Measurements from ENCODE around the gene SPDYE1.
"Not testable (repeated sequence)": the region's sequence is repeated elsewhere in the genome, so short reads cannot be mapped to it uniquely, and the experiment has no call there.

The SPDYE1 gene, protein sequence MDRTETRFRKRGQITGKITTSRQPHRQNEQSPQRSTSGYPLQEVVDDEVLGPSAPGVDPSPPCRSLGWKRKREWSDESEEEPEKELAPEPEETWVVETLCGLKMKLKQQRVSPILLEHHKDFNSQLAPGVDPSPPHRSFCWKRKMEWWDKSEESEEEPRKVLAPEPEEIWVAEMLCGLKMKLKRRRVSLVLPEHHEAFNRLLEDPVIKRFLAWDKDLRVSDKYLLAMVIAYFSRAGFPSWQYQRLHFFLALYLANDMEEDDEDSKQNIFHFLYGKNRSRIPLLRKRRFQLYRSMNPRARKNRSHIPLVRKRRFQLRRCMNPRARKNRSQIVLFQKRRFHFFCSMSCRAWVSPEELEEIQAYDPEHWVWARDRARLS

DNA sequence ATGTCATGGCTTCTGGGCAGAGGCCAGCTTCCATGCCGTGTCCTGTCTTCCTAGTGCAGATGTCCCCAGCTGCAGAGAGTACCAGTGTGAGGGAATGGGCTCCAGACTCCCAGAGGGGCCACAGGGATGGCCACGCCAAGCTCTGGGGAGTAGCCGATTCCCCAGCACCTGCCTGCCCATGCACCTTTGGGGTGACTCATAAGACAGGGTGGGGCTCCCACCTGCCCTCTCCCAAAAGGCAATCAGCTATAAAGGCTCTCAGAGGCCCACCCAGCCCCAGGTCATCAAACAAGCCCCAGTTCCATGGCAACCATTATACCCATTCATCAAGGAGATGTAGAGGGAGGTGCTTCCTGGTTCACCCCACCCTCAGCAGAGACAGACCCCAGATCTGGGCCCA, at the start of gene SPDYE1:
Gene SPDYE1, plus strand, starts transcription at position 366 of the 400 bp plus-strand sequence. CDS start 2,053 bp downstream, outside the sequence.
- DNase-seq (ENCODE audit: low read depth); H3K4me3 ChIP-seq (ENCODE audit: low read length): not testable (repeated sequence)

- no peak overlapping the region for H3K4me3 ChIP-seq (ENCODE audit: low read length)
- no peak for DNase-seq (ENCODE audit: low read depth)
- no peak for TF ChIP-seq CTCF (IDR thresholded peaks at IDR 0.05; ENCODE audit: insufficient read depth, low read depth, low read length, missing control alignments)
Observed at GRCh38 chr7:43952028-43952427, 45.7 kb upstream of the SPDYE1 start.

GRCh38 chr7:43953071-43953470, 44.6 kb upstream of the SPDYE1 start:
- no peak for TF ChIP-seq CTCF (IDR thresholded peaks at IDR 0.05; ENCODE audit: insufficient read depth, low read depth, low read length, missing control alignments)
- no peak overlapping the region for H3K4me3 ChIP-seq (ENCODE audit: low read length)
- DNase-seq (ENCODE audit: low read depth), result no peak

- H3K4me3 ChIP-seq (ENCODE audit: low read length), result no peak overlapping the region
- peak; percentile 68 for TF ChIP-seq CTCF (IDR thresholded peaks at IDR 0.05; ENCODE audit: insufficient read depth, low read depth, low read length, missing control alignments)
- DNase-seq (ENCODE audit: low read depth), result peak; percentile 62
Observed at GRCh38 chr7:43954524-43955228, 43.0 kb upstream of the SPDYE1 start.

DNA sequence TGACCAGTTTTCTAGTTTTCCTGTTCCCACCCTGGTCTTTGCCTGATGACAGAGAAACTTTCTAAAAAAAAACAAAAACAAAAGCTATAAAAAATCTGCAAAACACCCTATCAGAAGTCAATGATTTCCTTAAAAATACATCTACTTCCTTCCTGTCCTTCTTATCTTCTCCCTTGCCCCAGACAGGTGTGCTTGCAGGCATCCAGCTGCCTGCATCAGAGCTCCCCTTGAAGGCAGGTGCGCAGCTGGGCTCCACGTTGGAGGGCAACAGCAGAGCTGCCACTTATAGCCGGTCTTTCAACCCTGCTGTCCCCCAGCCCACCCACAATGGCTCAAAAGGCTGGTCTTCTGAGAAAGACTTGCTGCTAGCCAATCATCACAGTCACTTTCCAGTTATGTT, 41.7 kb upstream of the SPDYE1 start:
- no peak for TF ChIP-seq CTCF (IDR thresholded peaks at IDR 0.05; ENCODE audit: insufficient read depth, low read depth, low read length, missing control alignments)
- no peak for DNase-seq (ENCODE audit: low read depth)
- no peak overlapping the region for H3K4me3 ChIP-seq (ENCODE audit: low read length)

DNA sequence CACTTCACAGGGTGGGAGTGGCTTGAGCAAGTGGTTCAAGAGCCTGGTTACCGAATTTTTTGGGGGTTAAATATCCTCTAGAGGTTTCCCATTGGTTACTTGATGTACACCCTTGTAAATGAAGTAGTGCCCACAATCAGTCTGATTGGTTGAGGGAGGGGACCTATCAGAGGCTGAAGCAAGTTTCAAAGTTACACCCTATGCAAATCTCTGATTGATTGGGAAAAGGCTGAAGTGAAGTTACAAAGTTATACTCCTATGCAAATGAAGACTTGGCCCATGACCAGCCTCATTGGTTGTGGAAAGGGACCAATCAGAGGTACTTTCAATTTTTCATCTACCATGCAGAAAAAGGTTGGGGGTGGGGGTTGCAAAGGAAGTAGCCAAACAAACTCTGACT, 36.8 kb upstream of the SPDYE1 start:
- TF ChIP-seq CTCF (IDR thresholded peaks at IDR 0.05; ENCODE audit: insufficient read depth, low read depth, low read length, missing control alignments), result no peak
- no peak for DNase-seq (ENCODE audit: low read depth)
- no peak overlapping the region for H3K4me3 ChIP-seq (ENCODE audit: low read length)

DNA sequence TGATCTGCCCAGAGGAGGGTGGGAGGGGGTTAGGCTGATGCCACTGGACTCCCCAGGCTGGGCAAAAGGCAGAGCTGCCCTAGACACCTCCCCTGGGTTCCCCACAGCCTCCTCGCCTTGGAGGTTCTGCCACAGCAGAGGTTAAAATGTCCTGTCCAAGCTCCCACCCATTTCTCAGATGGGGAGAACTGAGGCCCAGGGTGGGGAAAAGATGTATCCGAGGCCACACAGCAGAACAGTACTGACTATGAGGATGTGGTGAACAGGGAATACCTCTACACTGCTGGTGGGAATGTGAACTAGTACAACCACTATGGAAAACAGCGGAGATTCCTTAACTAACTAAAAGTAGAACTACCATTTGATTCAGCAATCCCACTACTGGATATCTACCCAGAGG, 31.3 kb upstream of the SPDYE1 start:
- not testable (repeated sequence) for H3K4me3 ChIP-seq (ENCODE audit: low read length); DNase-seq (ENCODE audit: low read depth)

DNA sequence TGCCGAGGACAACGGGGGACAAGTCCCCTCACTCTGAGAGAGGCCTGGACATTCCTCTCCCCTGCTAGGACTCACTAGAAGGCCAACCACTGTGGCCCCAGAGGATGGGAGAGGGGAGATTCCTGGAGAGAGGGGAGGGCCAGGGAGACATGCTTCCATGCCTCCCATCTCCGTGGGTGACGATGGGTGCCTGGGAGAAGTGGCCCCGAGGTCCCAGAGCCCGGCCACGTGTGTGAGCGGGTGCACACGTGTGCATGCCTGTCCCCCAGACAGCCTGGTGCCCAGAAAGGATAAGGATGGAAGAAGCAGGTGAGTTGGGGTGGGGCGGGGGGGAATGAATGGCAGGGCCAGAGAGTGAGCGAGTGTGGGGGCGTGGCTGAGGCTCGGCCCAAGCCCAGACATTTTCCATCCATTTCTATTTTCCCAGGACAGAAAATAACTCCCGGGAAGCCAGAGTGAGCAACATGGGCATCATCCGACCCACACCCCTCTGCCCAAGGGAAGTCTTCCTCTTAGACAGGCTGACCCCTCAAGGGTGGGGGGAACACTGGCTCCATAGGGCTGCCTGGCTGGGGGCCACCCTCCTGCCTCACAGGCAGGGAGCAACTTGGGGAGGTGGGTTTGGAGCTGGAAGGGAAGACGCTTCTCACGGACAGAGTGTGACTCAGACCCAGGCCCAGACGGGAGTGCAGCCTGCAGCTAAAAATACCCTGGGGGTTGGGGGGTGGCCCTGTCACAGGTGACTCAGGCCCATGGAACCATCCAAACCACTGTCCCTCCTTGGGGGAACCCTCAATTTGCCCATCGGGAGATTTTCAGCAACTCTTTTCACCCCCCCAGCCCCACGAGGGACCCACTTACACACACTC, 29.3 kb upstream of the SPDYE1 start:
- not testable (repeated sequence) for DNase-seq (ENCODE audit: low read depth); H3K4me3 ChIP-seq (ENCODE audit: low read length)

GRCh38 chr7:43969586-43969985, 28.1 kb upstream of the SPDYE1 start:
- not testable (repeated sequence) for DNase-seq (ENCODE audit: low read depth); H3K4me3 ChIP-seq (ENCODE audit: low read length)

DNA sequence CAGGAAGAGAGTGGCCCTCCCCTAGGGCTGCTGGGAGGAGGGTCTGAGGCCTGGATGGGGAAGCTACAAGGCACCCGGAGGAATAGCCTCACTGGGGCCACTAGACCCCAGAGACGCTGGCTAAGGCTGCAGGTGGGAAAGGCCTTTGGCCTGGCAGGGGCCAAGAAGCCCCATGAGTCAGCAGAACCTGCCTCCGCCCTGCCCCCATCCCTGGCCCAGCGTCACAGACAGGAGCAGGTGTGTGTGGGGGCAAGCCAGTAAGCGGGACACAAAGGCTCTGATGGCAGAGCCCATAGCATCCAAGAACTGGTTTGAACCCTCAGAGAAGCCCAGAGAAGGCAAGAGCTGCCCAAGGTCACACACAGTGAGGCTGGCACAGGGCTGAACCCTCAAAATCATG, 27.0 kb upstream of the SPDYE1 start:
- not testable (repeated sequence) for H3K4me3 ChIP-seq (ENCODE audit: low read length); DNase-seq (ENCODE audit: low read depth)

GRCh38 chr7:43974033-43974573, 23.6 kb upstream of the SPDYE1 start:
- DNase-seq (ENCODE audit: low read depth); H3K4me3 ChIP-seq (ENCODE audit: low read length): not testable (repeated sequence)
